Measurements from ENCODE around the gene HOXA6.

HOXA6 gene

GRCh38 chr7:27188386-27189294 is 41.1 kb upstream of the HOXA6 start:
- no peak for TF ChIP-seq CTCF (conservative IDR thresholded peaks at IDR 0.05; ENCODE audit: low read depth)
- CTCF ChIA-PET = interaction anchor here (0.6 to 2.0 kb wide), 2 partner anchors 9 to 237 kb away, joined by 3 to 10 read pairs; no protein-coding TSS in a partner anchor
- POLR2A ChIA-PET (ENCODE audit: low non-redundant PET) = no interaction called here
- DNase-seq (ENCODE audit: low spot score) = no peak
- peak overlapping the region; percentile 88 for H3K27ac ChIP-seq

DNA sequence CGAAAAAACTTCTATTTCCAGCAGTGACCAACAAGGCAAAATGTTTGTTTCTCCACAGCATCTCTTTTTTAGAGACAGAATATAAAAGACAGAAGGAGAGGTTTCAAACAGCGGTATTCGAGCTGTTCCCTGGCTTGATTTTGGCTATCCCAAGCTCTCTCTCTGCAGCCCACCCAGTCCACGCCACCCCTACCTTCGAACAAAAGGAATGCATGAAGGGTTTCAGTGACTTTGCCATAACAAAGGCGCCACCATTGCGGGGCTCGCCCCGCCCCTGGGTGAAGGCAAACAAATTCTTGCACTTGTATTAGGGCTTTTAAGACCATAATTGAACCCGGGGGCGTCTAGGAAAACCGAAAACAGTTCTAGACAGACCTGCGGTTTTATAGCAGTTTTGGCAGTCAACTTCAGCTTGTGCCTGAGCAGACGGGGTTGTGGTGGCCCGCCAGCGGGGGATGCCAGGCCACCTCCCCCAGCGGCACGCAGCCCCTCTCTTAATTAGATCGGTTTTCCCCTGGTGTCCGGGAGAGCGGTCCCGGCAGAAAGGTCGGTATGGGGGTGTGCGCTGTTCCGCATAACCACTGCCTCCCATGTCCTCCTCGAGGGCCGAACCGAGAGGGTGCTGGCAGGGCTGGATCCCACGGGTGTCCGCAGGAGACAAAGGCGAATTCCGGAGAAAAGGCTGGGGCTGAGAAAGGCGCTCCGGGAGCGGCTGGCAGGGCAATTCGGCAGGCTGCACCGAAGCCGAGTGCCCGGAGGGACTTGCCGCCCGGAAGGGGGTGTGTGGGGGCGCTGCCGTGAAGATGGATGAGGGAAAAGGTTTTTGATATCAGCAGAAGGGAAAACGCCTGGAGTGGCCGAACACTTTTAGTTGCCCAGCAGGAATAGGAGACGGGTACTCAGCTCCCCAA is 40.2 kb upstream of the HOXA6 start:
- no peak for TF ChIP-seq CTCF (conservative IDR thresholded peaks at IDR 0.05; ENCODE audit: low read depth)
- CTCF ChIA-PET = interaction anchor here (0.6 to 1.1 kb wide), 2 partner anchors 18 to 238 kb away, joined by 3 read pairs; no protein-coding TSS in a partner anchor
- POLR2A ChIA-PET (ENCODE audit: low non-redundant PET) = no interaction called here
- no peak for DNase-seq (ENCODE audit: low spot score)
- H3K27ac ChIP-seq = peak overlapping the region; percentile 88

DNA sequence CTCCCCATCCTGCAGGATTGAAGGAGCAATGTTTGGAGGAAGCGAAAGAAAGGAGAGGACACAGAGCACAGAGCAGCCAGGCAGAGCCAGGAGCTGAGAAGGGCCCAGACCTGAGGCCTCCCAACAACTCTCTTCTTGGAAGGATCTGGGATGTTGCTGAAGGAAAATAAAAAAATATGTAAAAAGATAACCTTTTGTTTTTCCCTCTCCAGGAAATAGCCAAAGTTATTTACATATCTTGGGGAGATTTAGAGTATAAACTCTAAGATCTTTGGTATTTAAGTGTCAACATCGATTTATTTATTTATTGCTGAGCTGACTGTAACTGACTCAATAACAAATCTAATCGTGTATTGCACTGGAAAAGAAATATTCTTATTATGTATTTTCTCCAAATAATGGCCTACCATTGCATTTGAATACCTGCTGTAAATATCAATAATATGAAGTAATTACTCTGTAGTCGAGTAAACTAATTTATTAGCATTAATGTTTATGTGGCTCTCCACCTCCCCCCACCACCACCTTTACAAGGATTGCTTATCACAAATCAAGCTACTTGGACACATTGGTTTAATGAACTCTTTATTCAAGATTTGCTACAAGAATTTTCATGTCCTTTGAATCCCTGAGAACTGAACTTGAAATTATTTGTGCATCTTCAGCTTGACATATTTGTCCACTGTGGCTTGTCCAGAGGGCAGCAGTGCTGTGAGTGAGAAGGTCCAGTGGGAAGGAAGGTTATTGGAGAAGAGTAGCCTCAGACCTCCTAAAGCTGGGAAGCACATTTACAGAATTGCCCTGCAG is 39.3 kb upstream of the HOXA6 start:
- DNase-seq (ENCODE audit: low spot score) = no peak
- H3K27ac ChIP-seq = peak overlapping the region; percentile 98
- ChIA-PET POLR2A (ENCODE audit: low non-redundant PET) (no interaction called here), CTCF (interaction anchor here (0.7 to 1.1 kb wide), 4 partner anchors 9 to 391 kb away, joined by 3 to 4 read pairs (median 3); no protein-coding TSS in a partner anchor)
- no peak for TF ChIP-seq CTCF (conservative IDR thresholded peaks at IDR 0.05; ENCODE audit: low read depth)

- POLR2A ChIA-PET (ENCODE audit: low non-redundant PET) = no interaction called here
These were observed 38.5 kb upstream of the HOXA6 start for GRCh38 chr7:27185854-27186667.

More at GRCh38 chr7:27185854-27186667, 38.5 kb upstream of the HOXA6 start:
- TF ChIP-seq CTCF (conservative IDR thresholded peaks at IDR 0.05; ENCODE audit: low read depth) = no peak
- CTCF ChIA-PET = interaction anchor here (0.7 to 1.1 kb wide), 4 partner anchors 10 to 392 kb away, joined by 3 to 4 read pairs (median 3); no protein-coding TSS in a partner anchor
- H3K27ac ChIP-seq = peak overlapping the region; percentile 98
- no peak for DNase-seq (ENCODE audit: low spot score)

Measured in RWPE1 (cell line).